Upper lobe of left lung (tissue), 4 donors: ENCODE measurements around the gene TMEM129.

ENCODE experiments used
- POLR2A ChIP-seq, 4 donors: fragments of 450-650 bp; IDR thresholded peaks; one replicate each; pipeline ENCODE4 v1.5.1; 2016 to 2017; ENCODE audit warnings: antibody characterized with exemption in 4 of 4, mild to moderate bottlenecking in 2 of 4
- TF ChIP-seq, protein P1 (sequence below), 6 experiments: fragments of 450-650 bp in 4 of 6; fragments of 200-600 bp in 2 of 6; sonication (generic) in 2 of 6; IDR thresholded peaks; one replicate each; pipeline ENCODE4 v1.5.1; 2016 to 2019; ENCODE audit warnings: antibody characterized with exemption in 6 of 6

DNA sequence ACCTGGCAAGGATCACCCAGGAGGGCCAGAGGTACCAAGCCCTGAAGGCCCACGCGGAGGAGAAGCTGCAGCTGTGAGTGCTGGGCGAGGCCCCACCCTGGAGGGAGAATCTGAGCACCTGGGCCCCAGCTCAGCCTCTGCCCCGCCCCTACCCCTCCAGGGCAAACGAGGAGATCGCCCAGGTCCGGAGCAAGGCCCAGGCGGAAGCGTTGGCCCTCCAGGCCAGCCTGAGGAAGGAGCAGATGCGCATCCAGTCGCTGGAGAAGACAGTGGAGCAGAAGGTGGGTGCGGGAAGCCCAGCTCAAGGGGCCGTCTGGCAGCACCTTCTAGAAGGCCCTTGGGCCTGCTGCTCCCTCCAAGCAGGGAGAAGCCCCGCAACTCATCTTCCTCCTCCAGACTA is 23.4 kb upstream of the TMEM129 start:
- no peak for TF ChIP-seq POLR2A (IDR thresholded peaks at IDR 0.05)
- TF ChIP-seq, protein P1, sequence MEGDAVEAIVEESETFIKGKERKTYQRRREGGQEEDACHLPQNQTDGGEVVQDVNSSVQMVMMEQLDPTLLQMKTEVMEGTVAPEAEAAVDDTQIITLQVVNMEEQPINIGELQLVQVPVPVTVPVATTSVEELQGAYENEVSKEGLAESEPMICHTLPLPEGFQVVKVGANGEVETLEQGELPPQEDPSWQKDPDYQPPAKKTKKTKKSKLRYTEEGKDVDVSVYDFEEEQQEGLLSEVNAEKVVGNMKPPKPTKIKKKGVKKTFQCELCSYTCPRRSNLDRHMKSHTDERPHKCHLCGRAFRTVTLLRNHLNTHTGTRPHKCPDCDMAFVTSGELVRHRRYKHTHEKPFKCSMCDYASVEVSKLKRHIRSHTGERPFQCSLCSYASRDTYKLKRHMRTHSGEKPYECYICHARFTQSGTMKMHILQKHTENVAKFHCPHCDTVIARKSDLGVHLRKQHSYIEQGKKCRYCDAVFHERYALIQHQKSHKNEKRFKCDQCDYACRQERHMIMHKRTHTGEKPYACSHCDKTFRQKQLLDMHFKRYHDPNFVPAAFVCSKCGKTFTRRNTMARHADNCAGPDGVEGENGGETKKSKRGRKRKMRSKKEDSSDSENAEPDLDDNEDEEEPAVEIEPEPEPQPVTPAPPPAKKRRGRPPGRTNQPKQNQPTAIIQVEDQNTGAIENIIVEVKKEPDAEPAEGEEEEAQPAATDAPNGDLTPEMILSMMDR (IDR thresholded peaks at IDR 0.05) = no peak
